Mesenteric fat pad (tissue), 1 donor: ENCODE data around the gene CYFIP1. TPM values are rescaled to one million over a fixed set of nuclear protein-coding genes. Genes with fewer than 3 reads are reported as not detected.

Experiments
- DNase-seq: peaks from one replicate; pipeline ENCODE4 v3.0.0-alpha.2; 2020; ENCODE audit warnings: low spot score
- total RNA-seq: library from RNA; stranded (reverse); fragmentation: NEBNext Ultra II Directional; extraction: Animal tissue kit (Norgen Biotek cat#: 25700); gene quantifications from one replicate; pipeline ENCODE4 v1.2.1, GENCODE V29; 2021
- donor health status: DM: yes; HTN: yes; CAD: no.

The CYFIP1 gene
- total RNA-seq, 1 donor from 2014 or later, result 138 TPM

GRCh38 chr15:22950256-22950990 is 29.7 kb downstream of the CYFIP1 start:
- no peak for DNase-seq

- no peak for DNase-seq
These were observed 31.1 kb downstream of the CYFIP1 start for GRCh38 chr15:22949074-22949547.

GRCh38 chr15:22948056-22948455 is 32.1 kb downstream of the CYFIP1 start:
- DNase-seq, result no peak

- no peak for DNase-seq
These were observed 32.8 kb downstream of the CYFIP1 start for GRCh38 chr15:22947101-22948000.

GRCh38 chr15:22945071-22945470 is 35.1 kb downstream of the CYFIP1 start:
- DNase-seq, result no peak

- DNase-seq, result no peak
These were observed 35.5 kb downstream of the CYFIP1 start for GRCh38 chr15:22944651-22945050.

- no peak for DNase-seq
These were observed 37.3 kb downstream of the CYFIP1 start for GRCh38 chr15:22942877-22943276.

- no peak for DNase-seq
These were observed 37.8 kb downstream of the CYFIP1 start for GRCh38 chr15:22942306-22942855.

GRCh38 chr15:22941179-22941578 is 39.0 kb downstream of the CYFIP1 start:
- DNase-seq, result no peak

- no peak for DNase-seq
These were observed 40.5 kb downstream of the CYFIP1 start for GRCh38 chr15:22939652-22940061.

- no peak for DNase-seq
These were observed 41.1 kb downstream of the CYFIP1 start for GRCh38 chr15:22939051-22939450.

GRCh38 chr15:22936577-22937472 is 43.3 kb downstream of the CYFIP1 start:
- no peak for DNase-seq

- DNase-seq, result no peak
These were observed 46.5 kb downstream of the CYFIP1 start for GRCh38 chr15:22933641-22934061.

- no peak for DNase-seq
These were observed 48.2 kb downstream of the CYFIP1 start for GRCh38 chr15:22931784-22932536.

- DNase-seq, result no peak
These were observed 49.2 kb downstream of the CYFIP1 start for GRCh38 chr15:22930782-22931484.

- DNase-seq, result no peak
These were observed 52.4 kb downstream of the CYFIP1 start for GRCh38 chr15:22927761-22928160.

- no peak for DNase-seq
These were observed 54.3 kb downstream of the CYFIP1 start for GRCh38 chr15:22925875-22926274.

- no peak for DNase-seq
These were observed 58.2 kb downstream of the CYFIP1 start for GRCh38 chr15:22922003-22922402.

- DNase-seq, result no peak
These were observed 61.0 kb downstream of the CYFIP1 start for GRCh38 chr15:22919171-22919570.
